Transverse colon (tissue), 4 donors: ENCODE measurements around the gene ROBO1.

Source experiments
- CTCF ChIP-seq, 5 experiments: fragments of 200-600 bp in 3 of 5; fragments of 450-650 bp in 2 of 5; sonication (generic) in 3 of 5; IDR thresholded peaks; 1 replicate in 2 of 5; 2 replicates in 3 of 5; pipeline ENCODE4 v1.5.1; 2016 to 2017; ENCODE audit warnings: antibody characterized with exemption in 5 of 5, inconsistent platforms in 3 of 5, mild to moderate bottlenecking in 2 of 5, moderate library complexity in 1 of 5
- POLR2AphosphoS5 ChIP-seq, 3 donors: sonication (generic); formaldehyde crosslinking; IDR thresholded peaks; one replicate each; pipeline ENCODE4 v1.6.1; 2016; ENCODE audit warnings: antibody characterized with exemption in 3 of 3

- TF ChIP-seq POLR2AphosphoS5 (IDR thresholded peaks at IDR 0.05): no peak
- no peak for TF ChIP-seq CTCF (IDR thresholded peaks at IDR 0.05)
These were observed 982.8 kb downstream of the ROBO1 start for GRCh38 chr3:78785004-78785403.
